HFF-Myc (cell line): ENCODE results near the gene F12.
A peak's percentile ranks its signal among the peaks of the same experiment; 100 is the strongest.
"Not testable (repeated sequence)": the region's sequence is repeated elsewhere in the genome, so short reads cannot be mapped to it uniquely, and the experiment has no call there.

Experiments used
- DNase-seq: peaks from one replicate; pipeline ENCODE4 v3.0.0-alpha.2; 2011; ENCODE audit warnings: low read depth; ENCODE audit errors: extremely low read depth
- H3K4me3 ChIP-seq: replicated peaks from 2 replicates; pipeline ENCODE4 v1.5.1; 2011; ENCODE audit warnings: low read depth, mild to moderate bottlenecking, control low read depth, low read length
- TF ChIP-seq, protein P1 (sequence below): IDR thresholded peaks from 2 replicates; pipeline ENCODE4 v1.5.1; 2012; ENCODE audit warnings: mild to moderate bottlenecking, low read depth, low read length, control low read depth; ENCODE audit errors: missing control alignments

F12 gene

DNA sequence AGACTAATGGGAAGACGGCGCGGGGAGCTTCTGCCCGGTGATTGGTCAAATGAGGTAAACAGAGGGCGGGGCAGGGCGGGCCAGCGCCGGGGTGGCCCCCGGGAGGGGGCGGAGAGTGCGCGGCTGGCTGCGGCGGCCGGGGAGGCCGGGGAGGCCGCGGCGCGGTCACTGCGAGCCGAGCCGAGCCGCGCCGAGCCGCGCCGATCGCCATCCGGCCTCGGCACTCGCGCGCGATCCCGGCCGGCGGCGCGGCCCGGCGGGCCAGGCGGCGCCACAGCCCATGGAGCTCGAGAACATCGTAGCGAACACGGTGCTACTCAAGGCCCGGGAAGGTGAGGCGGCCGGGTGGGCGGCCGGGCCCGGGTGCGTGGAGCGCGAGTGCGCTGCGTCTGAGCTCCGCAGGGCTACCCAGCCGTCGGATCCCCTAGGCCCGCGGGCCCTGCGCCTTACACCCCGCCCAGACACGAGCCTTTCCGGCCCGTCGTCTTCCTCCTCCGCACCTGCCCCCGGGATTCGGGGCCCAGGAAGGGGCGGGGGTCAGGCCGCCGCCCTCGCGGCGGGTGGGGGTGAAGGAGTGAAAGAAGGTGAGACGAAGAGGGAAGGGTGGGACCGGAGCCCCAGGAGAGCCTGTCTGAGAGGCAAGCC is 17.3 kb upstream of the F12 start, which contains the start of gene GRK6:
TSS of gene GRK6 (plus strand) at position 111 of the 645 bp plus-strand sequence. CDS start at position 281, 170 bp downstream.
- TF ChIP-seq, protein P1, sequence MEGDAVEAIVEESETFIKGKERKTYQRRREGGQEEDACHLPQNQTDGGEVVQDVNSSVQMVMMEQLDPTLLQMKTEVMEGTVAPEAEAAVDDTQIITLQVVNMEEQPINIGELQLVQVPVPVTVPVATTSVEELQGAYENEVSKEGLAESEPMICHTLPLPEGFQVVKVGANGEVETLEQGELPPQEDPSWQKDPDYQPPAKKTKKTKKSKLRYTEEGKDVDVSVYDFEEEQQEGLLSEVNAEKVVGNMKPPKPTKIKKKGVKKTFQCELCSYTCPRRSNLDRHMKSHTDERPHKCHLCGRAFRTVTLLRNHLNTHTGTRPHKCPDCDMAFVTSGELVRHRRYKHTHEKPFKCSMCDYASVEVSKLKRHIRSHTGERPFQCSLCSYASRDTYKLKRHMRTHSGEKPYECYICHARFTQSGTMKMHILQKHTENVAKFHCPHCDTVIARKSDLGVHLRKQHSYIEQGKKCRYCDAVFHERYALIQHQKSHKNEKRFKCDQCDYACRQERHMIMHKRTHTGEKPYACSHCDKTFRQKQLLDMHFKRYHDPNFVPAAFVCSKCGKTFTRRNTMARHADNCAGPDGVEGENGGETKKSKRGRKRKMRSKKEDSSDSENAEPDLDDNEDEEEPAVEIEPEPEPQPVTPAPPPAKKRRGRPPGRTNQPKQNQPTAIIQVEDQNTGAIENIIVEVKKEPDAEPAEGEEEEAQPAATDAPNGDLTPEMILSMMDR = no peak
- peak within 1 kb of the TSS; percentile 80 for H3K4me3 ChIP-seq
- no peak for DNase-seq

DNA sequence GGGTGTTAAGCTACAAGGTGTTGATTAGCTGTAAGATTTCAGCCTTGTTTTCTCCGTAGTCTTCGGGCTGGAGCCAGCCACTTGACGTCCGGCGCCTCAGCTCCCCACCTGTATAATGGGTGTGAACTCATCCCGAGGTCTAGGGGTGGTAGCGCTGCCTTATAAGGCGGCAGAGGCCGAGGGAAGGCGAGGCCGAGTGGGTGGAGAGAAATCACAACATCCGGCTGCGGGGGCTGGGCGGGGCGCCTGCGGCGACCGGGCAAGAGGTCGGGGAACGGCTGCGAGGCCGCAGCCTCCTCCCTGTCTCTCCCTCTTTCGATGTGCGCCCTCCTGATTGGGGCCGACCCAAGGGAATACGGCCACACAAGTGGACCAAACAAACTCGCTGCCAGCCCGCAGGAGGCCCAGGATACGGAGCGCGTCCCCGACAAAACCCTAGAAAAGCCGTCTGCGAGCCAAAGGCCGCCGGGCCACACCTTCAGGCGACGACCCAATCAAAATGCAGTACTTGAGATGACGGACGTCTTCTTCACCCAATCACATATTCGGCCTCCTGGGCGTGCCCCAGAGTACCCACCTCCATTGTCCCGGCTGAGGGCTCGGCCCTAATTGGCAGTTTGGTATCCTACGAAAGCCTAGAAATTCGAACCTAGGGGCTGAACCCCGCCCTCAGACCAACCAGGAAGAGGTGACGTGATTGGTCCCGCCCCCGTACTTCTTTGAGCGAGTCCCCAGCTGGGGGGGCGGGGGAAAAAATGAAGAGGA is 16.6 kb upstream of the F12 start:
- peak; percentile 100 for DNase-seq
- peak overlapping the region; percentile 50 for H3K4me3 ChIP-seq
- TF ChIP-seq, protein P1 = no peak

DNA sequence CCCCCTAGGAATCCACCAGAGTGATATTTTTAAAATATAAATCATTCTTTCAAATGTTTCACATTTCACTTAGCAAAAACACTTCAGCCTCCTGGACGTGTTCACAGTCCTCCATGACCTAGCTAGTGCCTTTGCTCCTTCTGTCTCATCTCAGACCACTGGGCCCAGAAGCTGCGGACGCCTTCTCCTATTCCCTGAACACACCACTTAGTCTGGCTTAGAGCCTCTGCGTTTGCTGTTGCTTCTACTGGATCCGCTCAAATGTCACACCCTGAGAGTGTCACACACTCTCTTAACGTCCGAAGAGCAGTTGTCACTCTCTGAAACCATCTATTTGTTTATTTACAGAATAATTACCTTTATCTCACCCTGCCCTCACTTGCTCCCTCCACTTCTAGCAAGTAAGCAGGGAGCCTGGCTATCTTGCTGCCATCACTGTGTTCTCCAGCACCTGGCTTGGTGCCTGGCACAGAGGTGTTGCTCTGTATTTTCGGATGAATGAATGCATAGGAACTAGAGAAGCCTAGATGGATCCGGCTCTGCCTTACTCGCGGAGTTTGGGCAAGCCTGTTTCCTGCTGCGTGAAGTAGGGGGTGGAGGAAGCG is 15.9 kb upstream of the F12 start:
- TF ChIP-seq, protein P1 = no peak
- peak overlapping the region; percentile 50 for H3K4me3 ChIP-seq
- no peak for DNase-seq

DNA sequence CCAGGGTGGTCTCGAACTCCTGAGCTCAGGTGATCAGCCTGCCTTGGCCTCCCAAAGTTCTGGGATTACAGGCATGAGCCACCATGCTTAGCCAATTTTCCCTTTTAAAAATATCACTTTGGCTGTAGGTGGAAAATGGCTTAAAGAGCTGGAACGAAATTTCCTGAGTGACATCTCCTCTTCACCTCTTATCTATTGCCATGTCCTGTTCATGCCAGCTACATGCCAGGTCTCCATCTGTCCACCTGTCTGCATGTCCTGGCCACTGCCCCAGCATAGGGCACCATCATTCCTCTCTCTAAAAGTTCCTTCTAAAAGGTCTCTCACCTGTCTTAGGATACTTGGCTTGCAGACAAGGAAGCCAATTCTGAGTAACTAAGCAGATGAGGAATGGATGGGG is 14.3 kb upstream of the F12 start:
- TF ChIP-seq, protein P1 = no peak
- H3K4me3 ChIP-seq = no peak overlapping the region
- no peak for DNase-seq

DNA sequence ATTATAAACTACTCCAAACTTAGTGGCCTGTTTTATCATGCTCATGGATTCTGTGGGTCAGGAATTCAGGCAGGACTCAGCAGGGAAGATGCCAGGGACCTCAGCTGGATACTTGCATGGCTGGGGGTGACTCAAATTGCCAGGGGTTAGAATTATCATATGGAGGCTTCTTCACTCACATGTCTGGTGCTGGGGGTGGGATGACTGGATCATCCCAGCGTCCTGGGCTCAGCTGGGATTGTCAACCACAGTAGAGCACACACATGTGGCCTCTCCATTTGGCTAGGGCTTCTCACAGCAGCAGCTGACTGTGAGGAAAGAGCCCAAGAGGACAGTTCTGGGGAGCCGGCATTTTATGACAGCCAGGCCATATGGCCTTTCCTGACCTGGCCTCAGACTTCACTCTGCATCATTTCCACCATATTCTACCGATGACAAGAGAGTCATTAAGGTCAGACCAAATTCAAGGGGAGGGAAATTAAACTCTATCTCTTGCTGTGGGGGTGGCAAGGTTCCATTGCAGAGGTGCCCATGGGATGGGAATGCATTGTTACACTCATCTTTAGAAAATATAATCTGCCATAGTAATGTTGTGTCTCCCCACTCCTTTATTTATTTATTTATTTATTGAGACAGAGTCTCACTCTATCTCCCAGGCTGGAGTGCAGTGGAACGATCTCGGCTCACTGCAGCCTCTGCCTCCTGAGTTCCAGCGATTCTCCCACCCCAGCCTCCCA is 11.9 kb upstream of the F12 start:
- TF ChIP-seq, protein P1 = no peak
- no peak for DNase-seq
- H3K4me3 ChIP-seq = no peak overlapping the region

DNA sequence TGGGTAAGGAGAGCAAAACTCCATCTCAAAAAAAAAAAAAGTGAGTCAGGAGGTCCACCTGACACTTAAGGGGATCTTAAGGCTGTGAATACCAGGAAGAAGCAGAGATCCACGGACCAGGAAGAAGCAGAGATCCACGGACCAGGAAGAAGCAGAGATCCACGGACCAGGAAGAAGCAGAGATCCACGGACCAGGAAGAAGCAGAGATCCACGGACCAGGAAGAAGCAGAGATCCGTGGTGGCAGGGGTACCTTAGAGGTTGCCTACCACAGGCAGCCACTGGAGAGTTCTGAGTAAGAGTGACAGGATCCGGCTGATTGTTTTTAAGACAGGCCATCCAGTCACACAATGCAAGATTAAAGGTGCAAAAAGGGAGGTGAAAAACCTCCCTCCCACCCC is 11.1 kb upstream of the F12 start:
- DNase-seq, H3K4me3 ChIP-seq: not testable (repeated sequence)
